ENCODE results near the gene COL20A1. TPM values are rescaled to one million over a fixed set of nuclear protein-coding genes. Genes with fewer than 3 reads are reported as not detected.

The COL20A1 gene
- total and polyA plus RNA-seq, 2 donors (not counting 1 experiment from before 2014, with no cell fraction given) = not detected

GRCh38 chr20:63319164-63320040 is 26.4 kb downstream of the COL20A1 start:
- H3K79me2 ChIP-seq (ENCODE audit: control insufficient read depth, insufficient read depth, low read length) = no peaks in the 10 kb centered on the region
- no peak overlapping the region for H3K4me3 ChIP-seq (ENCODE audit: control extremely low read depth in 1 of 5, extremely low read depth in 1 of 5, insufficient read depth in 1 of 5, low read depth in 2 of 5, low read length in 4 of 5)
- H3K27ac Mint-ChIP-seq = no peak overlapping the region
- H3K4me3 Mint-ChIP-seq = no peak overlapping the region
- H3K9ac ChIP-seq (ENCODE audit: low read length) = no peak overlapping the region
- H3K9me3 Mint-ChIP-seq (ENCODE audit: insufficient read depth) = no peaks in the 10 kb centered on the region
- H3K4me1 ChIP-seq (ENCODE audit: control insufficient read depth in 2 of 2, insufficient read depth in 2 of 2, low read length in 2 of 2) = no peaks in the 10 kb centered on the region
- H3K27me3 ChIP-seq (replicated peaks in 1 of 4; ENCODE audit: control extremely low read depth in 1 of 4, control insufficient read depth in 3 of 4, insufficient read depth in 4 of 4, low read length in 3 of 4) = peaks cover 0 to 2% (median 0%) of the 10 kb centered on the region in 4 experiments
- ChIA-PET POLR2A (no interaction called here), CTCF (no interaction called here)
- peaks cover 0 to 3% (median 0%) of the 10 kb centered on the region in 3 donors for H3K9me3 ChIP-seq (ENCODE audit: control extremely low read depth in 1 of 3, control insufficient read depth in 2 of 3, insufficient read depth in 1 of 3, low read length in 2 of 3)
- intact Hi-C loops (cut with micrococcal nuclease) = no loop called here
- peaks cover 6% of the 10 kb centered on the region for H3K27me3 Mint-ChIP-seq
- no peaks in the 10 kb centered on the region for H4K20me1 ChIP-seq (ENCODE audit: control insufficient read depth, insufficient read depth, low read length, poor library complexity, severe bottlenecking)
- TF ChIP-seq CTCF (IDR thresholded peaks at IDR 0.05) = no peak
- no peak for TF ChIP-seq EZH2 (IDR thresholded peaks at IDR 0.05; ENCODE audit: borderline replicate concordance, insufficient read depth, low read depth, low read length, poor library complexity, severe bottlenecking)
- H3K4me2 ChIP-seq (replicated peaks; ENCODE audit: low read depth, low read length, poor library complexity, severe bottlenecking) = no peak overlapping the region
- no peaks in the 10 kb centered on the region for H3K36me3 ChIP-seq (replicated peaks in 1 of 2; ENCODE audit: control extremely low read depth in 1 of 2, control insufficient read depth in 1 of 2, extremely low read depth in 1 of 2, insufficient read depth in 2 of 2, low read length in 1 of 2)
- H2AFZ ChIP-seq (ENCODE audit: insufficient read depth, low read depth, low read length, poor library complexity, severe bottlenecking) = no peak overlapping the region
- H3K4me1 Mint-ChIP-seq = no peaks in the 10 kb centered on the region
- 80% methylated on average over 25 of the region's 25 CpGs for WGBS (ENCODE audit: insufficient coverage)
- no peak for DNase-seq
- no peak overlapping the region for H3K27ac ChIP-seq (ENCODE audit: low read length in 2 of 2)
- no peak for ATAC-seq (ENCODE audit: low read depth)

GRCh38 chr20:63320041-63320511 is 27.1 kb downstream of the COL20A1 start:
- no peak for DNase-seq
- WGBS (ENCODE audit: insufficient coverage) = 86% methylated on average over 23 of the region's 23 CpGs
- ATAC-seq (ENCODE audit: low read depth) = no peak
- H3K79me2 ChIP-seq (ENCODE audit: control insufficient read depth, insufficient read depth, low read length) = no peaks in the 10 kb centered on the region
- H2AFZ ChIP-seq (ENCODE audit: insufficient read depth, low read depth, low read length, poor library complexity, severe bottlenecking) = no peak overlapping the region
- H3K9me3 ChIP-seq (ENCODE audit: control extremely low read depth in 1 of 3, control insufficient read depth in 2 of 3, insufficient read depth in 1 of 3, low read length in 2 of 3) = peaks cover 0 to 3% (median 0%) of the 10 kb centered on the region in 3 donors
- H3K4me3 Mint-ChIP-seq = no peak overlapping the region
- H3K9ac ChIP-seq (ENCODE audit: low read length) = no peak overlapping the region
- no peak overlapping the region for H3K4me3 ChIP-seq (ENCODE audit: control extremely low read depth in 1 of 5, extremely low read depth in 1 of 5, insufficient read depth in 1 of 5, low read depth in 2 of 5, low read length in 4 of 5)
- ChIA-PET POLR2A (no interaction called here), CTCF (no interaction called here)
- intact Hi-C loops (cut with micrococcal nuclease) = no loop called here
- no peak overlapping the region for H3K27ac ChIP-seq (ENCODE audit: low read length in 2 of 2)
- no peak overlapping the region for H3K4me2 ChIP-seq (replicated peaks; ENCODE audit: low read depth, low read length, poor library complexity, severe bottlenecking)
- TF ChIP-seq EZH2 (IDR thresholded peaks at IDR 0.05; ENCODE audit: borderline replicate concordance, insufficient read depth, low read depth, low read length, poor library complexity, severe bottlenecking) (no peak), CTCF (IDR thresholded peaks at IDR 0.05) (no peak)
- no peaks in the 10 kb centered on the region for H4K20me1 ChIP-seq (ENCODE audit: control insufficient read depth, insufficient read depth, low read length, poor library complexity, severe bottlenecking)
- peaks cover 6% of the 10 kb centered on the region for H3K27me3 Mint-ChIP-seq
- H3K4me1 ChIP-seq (ENCODE audit: control insufficient read depth in 2 of 2, insufficient read depth in 2 of 2, low read length in 2 of 2) = no peaks in the 10 kb centered on the region
- H3K36me3 ChIP-seq (replicated peaks in 1 of 2; ENCODE audit: control extremely low read depth in 1 of 2, control insufficient read depth in 1 of 2, extremely low read depth in 1 of 2, insufficient read depth in 2 of 2, low read length in 1 of 2) = no peaks in the 10 kb centered on the region
- no peak overlapping the region for H3K27ac Mint-ChIP-seq
- H3K4me1 Mint-ChIP-seq = no peaks in the 10 kb centered on the region
- H3K27me3 ChIP-seq (replicated peaks in 1 of 4; ENCODE audit: control extremely low read depth in 1 of 4, control insufficient read depth in 3 of 4, insufficient read depth in 4 of 4, low read length in 3 of 4) = peaks cover 0 to 2% (median 0%) of the 10 kb centered on the region in 4 experiments
- no peaks in the 10 kb centered on the region for H3K9me3 Mint-ChIP-seq (ENCODE audit: insufficient read depth)

Data from B cell (primary cell).